ENCODE results near the gene ADGRB3.

DNA sequence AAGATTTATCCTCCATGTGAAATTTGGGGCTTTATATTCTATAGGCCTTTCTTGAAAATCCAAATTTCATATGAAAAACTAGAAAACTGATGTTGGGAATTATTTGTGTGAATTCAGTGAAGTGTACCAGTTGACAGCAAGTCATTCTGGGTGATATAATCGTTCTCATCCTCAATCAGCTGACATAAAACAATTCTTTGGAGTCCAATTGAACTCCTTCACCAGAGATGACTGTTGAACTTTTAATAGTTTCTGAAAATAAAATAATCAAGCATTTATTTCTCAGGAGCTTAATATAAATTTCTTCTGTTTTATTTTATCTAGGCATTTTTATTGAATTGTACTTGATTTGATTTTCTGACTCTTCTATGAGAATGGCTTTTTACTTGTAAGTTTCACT is 92.6 kb downstream of the ADGRB3 start:
- TF ChIP-seq, protein P1, sequence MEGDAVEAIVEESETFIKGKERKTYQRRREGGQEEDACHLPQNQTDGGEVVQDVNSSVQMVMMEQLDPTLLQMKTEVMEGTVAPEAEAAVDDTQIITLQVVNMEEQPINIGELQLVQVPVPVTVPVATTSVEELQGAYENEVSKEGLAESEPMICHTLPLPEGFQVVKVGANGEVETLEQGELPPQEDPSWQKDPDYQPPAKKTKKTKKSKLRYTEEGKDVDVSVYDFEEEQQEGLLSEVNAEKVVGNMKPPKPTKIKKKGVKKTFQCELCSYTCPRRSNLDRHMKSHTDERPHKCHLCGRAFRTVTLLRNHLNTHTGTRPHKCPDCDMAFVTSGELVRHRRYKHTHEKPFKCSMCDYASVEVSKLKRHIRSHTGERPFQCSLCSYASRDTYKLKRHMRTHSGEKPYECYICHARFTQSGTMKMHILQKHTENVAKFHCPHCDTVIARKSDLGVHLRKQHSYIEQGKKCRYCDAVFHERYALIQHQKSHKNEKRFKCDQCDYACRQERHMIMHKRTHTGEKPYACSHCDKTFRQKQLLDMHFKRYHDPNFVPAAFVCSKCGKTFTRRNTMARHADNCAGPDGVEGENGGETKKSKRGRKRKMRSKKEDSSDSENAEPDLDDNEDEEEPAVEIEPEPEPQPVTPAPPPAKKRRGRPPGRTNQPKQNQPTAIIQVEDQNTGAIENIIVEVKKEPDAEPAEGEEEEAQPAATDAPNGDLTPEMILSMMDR (IDR thresholded peaks at IDR 0.05), result no peak
- TF ChIP-seq POLR2A (IDR thresholded peaks at IDR 0.05), result no peak
